Neural cell (in vitro differentiated cells): ENCODE results near the gene ELMO1. TPM values are rescaled to one million over a fixed set of nuclear protein-coding genes. Genes with fewer than 3 reads are reported as not detected.

Source experiments
- H2AFZ ChIP-seq: fragments of 200-600, 300-800 bp; sonication (generic), shearing (Covaris generic); 2 replicates; pipeline ENCODE4 v1.6.0; 2014; ENCODE audit warnings: low read depth, mild to moderate bottlenecking, antibody characterized with exemption, low read length, moderate library complexity
- H3F3A ChIP-seq: fragments of 200-600 bp; shearing (Covaris generic); 2 replicates; pipeline ENCODE4 v1.6.1; 2016; ENCODE audit warnings: mild to moderate bottlenecking, moderate library complexity, mixed read lengths, antibody characterized with exemption, low read length; ENCODE audit not compliant: insufficient read depth, poor library complexity, severe bottlenecking
- H3K27ac ChIP-seq: fragments of 200-600, 300-800 bp; sonication (generic), shearing (Covaris generic); 2 replicates; pipeline ENCODE4 v1.5.1; 2014; ENCODE audit warnings: mild to moderate bottlenecking, low read length, moderate library complexity
- H3K27me3 ChIP-seq: fragments of 300-800, 200-600 bp; sonication (generic), shearing (Covaris generic); 2 replicates; pipeline ENCODE4 v1.6.0; 2014; ENCODE audit warnings: mild to moderate bottlenecking, low read depth, low read length, moderate library complexity; ENCODE audit not compliant: insufficient read depth
- H3K36me3 ChIP-seq: fragments of 300-800, 200-600 bp; sonication (generic), shearing (Covaris generic); 2 replicates; pipeline ENCODE4 v1.5.1; 2014; ENCODE audit warnings: mild to moderate bottlenecking, antibody characterized with exemption, low read length, moderate library complexity; ENCODE audit not compliant: insufficient read depth
- H3K4me2 ChIP-seq: fragments of 300-800, 200-600 bp; sonication (generic), shearing (Covaris generic); 2 replicates; pipeline ENCODE4 v1.6.0; 2014; ENCODE audit warnings: mild to moderate bottlenecking, low read length
- H3K4me3 ChIP-seq: fragments of 300-800, 200-600 bp; sonication (generic), shearing (Covaris generic); 2 replicates; pipeline ENCODE4 v1.5.1; 2014; ENCODE audit warnings: mild to moderate bottlenecking, low read length, moderate library complexity
- H3K79me2 ChIP-seq: fragments of 200-600 bp; shearing (Covaris generic); replicated peaks from 2 replicates; pipeline ENCODE4 v1.6.0; 2014; ENCODE audit warnings: mild to moderate bottlenecking, low read length, moderate library complexity; ENCODE audit not compliant: insufficient read depth
- H3K9ac ChIP-seq: fragments of 300-800, 200-600 bp; sonication (generic), shearing (Covaris generic); 2 replicates; pipeline ENCODE4 v1.6.1; 2016; ENCODE audit warnings: mild to moderate bottlenecking, low read length, mixed read lengths
- H3K9me2 ChIP-seq: fragments of 200-600 bp; shearing (Covaris generic); 2 replicates; pipeline ENCODE4 v1.6.1; 2016; ENCODE audit warnings: mild to moderate bottlenecking, low read length, mixed read lengths; ENCODE audit not compliant: insufficient read depth
- H3K9me3 ChIP-seq: fragments of 200-600, 300-800 bp; sonication (generic), shearing (Covaris generic); 2 replicates; pipeline ENCODE4 v1.6.1; 2016; ENCODE audit warnings: mild to moderate bottlenecking, mixed run types, low read length, moderate library complexity, mixed read lengths
- H4K20me1 ChIP-seq: fragments of 200-600 bp; shearing (Covaris generic); 2 replicates; pipeline ENCODE4 v1.6.1; 2016; ENCODE audit warnings: mild to moderate bottlenecking, mixed run types; ENCODE audit not compliant: insufficient read depth
- CTCF ChIP-seq: fragments of 450-650 bp; IDR thresholded peaks from 2 replicates; pipeline ENCODE4 v1.5.1; 2014; ENCODE audit warnings: antibody characterized with exemption, mild to moderate bottlenecking, moderate library complexity; ENCODE audit not compliant: poor library complexity, severe bottlenecking
- EP300 ChIP-seq: fragments of 450-650 bp; conservative IDR thresholded peaks from 2 replicates; pipeline ENCODE4 v1.6.1; 2014; ENCODE audit warnings: antibody characterized with exemption, mild to moderate bottlenecking, moderate library complexity; ENCODE audit not compliant: poor library complexity, severe bottlenecking
- EZH2 ChIP-seq: fragments of 200-600, 300-800 bp; shearing (Covaris generic), sonication (generic); IDR thresholded peaks from 2 replicates; pipeline ENCODE4 v1.6.1; 2014; ENCODE audit warnings: antibody characterized with exemption, low read length, borderline replicate concordance, mild to moderate bottlenecking; ENCODE audit not compliant: insufficient read depth, poor library complexity, severe bottlenecking
- MXI1 ChIP-seq: fragments of 450-650 bp; conservative IDR thresholded peaks from 2 replicates; pipeline ENCODE4 v1.6.1; 2014; ENCODE audit warnings: antibody characterized with exemption, mild to moderate bottlenecking; ENCODE audit not compliant: poor library complexity, severe bottlenecking
- POLR2AphosphoS5 ChIP-seq: IDR thresholded peaks from 2 replicates; pipeline ENCODE4 v1.6.1; 2012
- RAD21 ChIP-seq: fragments of 450-650 bp; conservative IDR thresholded peaks from 2 replicates; pipeline ENCODE4 v1.6.1; 2014; ENCODE audit warnings: antibody characterized with exemption, mild to moderate bottlenecking, moderate library complexity
- REST ChIP-seq: IDR thresholded peaks from 2 replicates; pipeline ENCODE4 v1.6.1; 2012; ENCODE audit warnings: borderline replicate concordance
- SMC3 ChIP-seq: fragments of 450-650 bp; conservative IDR thresholded peaks from 2 replicates; pipeline ENCODE4 v1.6.1; 2014; ENCODE audit warnings: antibody characterized with exemption, mild to moderate bottlenecking, moderate library complexity; ENCODE audit not compliant: poor library complexity
- TAF1 ChIP-seq: IDR thresholded peaks from 2 replicates; pipeline ENCODE4 v1.6.1; 2012; ENCODE audit warnings: low read depth
- polyA plus RNA-seq: library from polyadenylated mRNA; depleted of rRNA; stranded (reverse); fragments of >200 nt; gene quantifications from 2 replicates; pipeline ENCODE4 v1.2.3, GENCODE V29; 2014

The ELMO1 gene
- polyA plus RNA-seq, 1 donor from 2014 or later: 12.2 TPM

DNA sequence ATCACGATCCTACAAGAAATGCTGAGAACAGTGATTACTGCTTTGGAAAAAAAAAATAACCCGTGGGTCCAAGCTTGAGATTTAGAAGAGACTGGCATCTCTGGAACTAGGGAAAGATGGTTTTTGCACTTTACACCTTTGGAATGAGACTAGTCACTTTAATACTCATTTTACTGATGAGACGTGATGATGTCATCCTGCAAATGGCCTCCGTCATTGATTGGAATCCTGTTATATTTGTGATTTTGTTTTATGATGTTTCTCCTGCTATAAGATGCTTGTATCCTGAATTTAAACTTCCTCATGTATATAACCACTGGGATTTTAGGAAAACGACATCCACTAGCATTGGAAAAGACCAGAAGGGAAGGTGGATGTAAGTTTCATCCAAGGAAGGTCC, 363.1 kb downstream of the ELMO1 start:
- H3K79me2 ChIP-seq: no peaks in the 10 kb centered on the region
- no peaks in the 10 kb centered on the region for H3K36me3 ChIP-seq
- H4K20me1 ChIP-seq: no peaks in the 10 kb centered on the region
- no peak overlapping the region for H3K4me2 ChIP-seq
- H3F3A ChIP-seq: no peaks in the 10 kb centered on the region
- H3K4me3 ChIP-seq: no peak overlapping the region
- no peak overlapping the region for H3K27ac ChIP-seq
- no peaks in the 10 kb centered on the region for H3K9me2 ChIP-seq
- H3K9ac ChIP-seq: no peak overlapping the region
- TF ChIP-seq POLR2AphosphoS5: no peak
- no peak for TF ChIP-seq RAD21
- no peak for TF ChIP-seq MXI1
- no peak for TF ChIP-seq REST
- no peak for TF ChIP-seq TAF1
- TF ChIP-seq CTCF: no peak
- TF ChIP-seq EP300: no peak
- no peak for TF ChIP-seq SMC3
- no peak for TF ChIP-seq EZH2
- no peaks in the 10 kb centered on the region for H3K9me3 ChIP-seq
- no peaks in the 10 kb centered on the region for H3K27me3 ChIP-seq
- no peak overlapping the region for H2AFZ ChIP-seq

DNA sequence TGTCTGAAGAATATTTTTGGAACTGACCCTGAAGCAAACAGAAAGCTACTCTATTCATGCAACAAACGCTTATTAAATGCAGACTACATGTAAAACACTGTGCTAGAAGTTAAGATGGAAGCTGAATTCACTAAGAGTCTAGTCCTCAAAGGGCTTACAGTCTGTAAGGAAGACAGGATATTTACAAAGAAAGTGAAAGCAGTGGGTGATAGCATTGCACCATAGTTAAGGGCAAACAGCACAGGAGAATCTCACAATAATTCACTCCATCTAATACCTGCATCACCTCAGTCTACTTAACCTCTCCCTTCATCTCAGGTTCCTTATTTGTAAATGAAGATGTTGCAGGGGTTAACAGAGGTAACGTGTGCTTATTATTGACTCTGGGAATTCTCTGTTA, 364.4 kb downstream of the ELMO1 start:
- H3K9me3 ChIP-seq: no peaks in the 10 kb centered on the region
- no peak overlapping the region for H3K27ac ChIP-seq
- H3K9me2 ChIP-seq: no peaks in the 10 kb centered on the region
- H3K36me3 ChIP-seq: no peaks in the 10 kb centered on the region
- no peak overlapping the region for H3K4me3 ChIP-seq
- no peaks in the 10 kb centered on the region for H3F3A ChIP-seq
- no peaks in the 10 kb centered on the region for H3K79me2 ChIP-seq
- H3K27me3 ChIP-seq: no peaks in the 10 kb centered on the region
- no peak overlapping the region for H3K9ac ChIP-seq
- TF ChIP-seq EZH2: no peak
- TF ChIP-seq SMC3: no peak
- no peak for TF ChIP-seq EP300
- TF ChIP-seq POLR2AphosphoS5: no peak
- TF ChIP-seq REST: no peak
- no peak for TF ChIP-seq MXI1
- TF ChIP-seq CTCF: no peak
- no peak for TF ChIP-seq RAD21
- no peak for TF ChIP-seq TAF1
- no peak overlapping the region for H2AFZ ChIP-seq
- H3K4me2 ChIP-seq: no peak overlapping the region
- no peaks in the 10 kb centered on the region for H4K20me1 ChIP-seq
